Body of pancreas (tissue), 4 donors: ENCODE data around the gene ZBTB1. TPM values are rescaled to one million over a fixed set of nuclear protein-coding genes. Genes with fewer than 3 reads are reported as not detected.

Source experiments
- ATAC-seq: fragments of 150-250 bp; one replicate; pipeline ENCODE4 v1.9.1; 2016
- DNase-seq, 4 donors: peaks; one replicate each; pipeline ENCODE4 v3.0.0-alpha.2; 2019
- H3K27ac ChIP-seq, 4 donors: fragments of 200-600 bp; sonication (generic); 1 replicate in 3 of 4; 2 replicates in 1 of 4; pipeline versions ENCODE4 v1.5.1 to v1.6.1; 2016 to 2019; ENCODE audit warnings: mild to moderate bottlenecking in 1 of 4, mixed read lengths in 1 of 4, moderate library complexity in 1 of 4
- H3K27me3 ChIP-seq, 2 donors: fragments of 200-600 bp; sonication (generic); one replicate each; pipeline ENCODE4 v1.6.0; 2016; ENCODE audit warnings: mild to moderate bottlenecking in 1 of 2
- H3K36me3 ChIP-seq, 2 donors: fragments of 200-600 bp; sonication (generic); replicated peaks in 1 of 2; 2 replicates each; pipeline ENCODE4 v1.5.1; 2016; ENCODE audit warnings: low read depth in 2 of 2; ENCODE audit not compliant: insufficient read depth in 1 of 2
- H3K4me1 ChIP-seq: fragments of 200-600 bp; sonication (generic); one replicate; pipeline ENCODE4 v1.6.0; 2016
- H3K4me3 ChIP-seq, 2 donors: fragments of 200-600 bp; sonication (generic); 1 replicate in 1 of 2; 2 replicates in 1 of 2; pipeline ENCODE4 v1.5.1; 2016 to 2019
- H3K9me3 ChIP-seq, 3 donors: fragments of 200-600 bp; sonication (generic); 1 replicate in 2 of 3; 2 replicates in 1 of 3; pipeline ENCODE4 v1.5.1; 2016
- CTCF ChIP-seq, 7 experiments: fragments of 450-650 bp in 4 of 7; fragments of 200-600 bp in 3 of 7; sonication (generic) in 3 of 7; IDR thresholded peaks; one replicate each; pipeline ENCODE4 v1.5.1; 2016 to 2019; ENCODE audit warnings: antibody characterized with exemption in 7 of 7
- POLR2A ChIP-seq, 3 donors: fragments of 450-650 bp; IDR thresholded peaks; one replicate each; pipeline ENCODE4 v1.6.1; 2016; ENCODE audit warnings: antibody characterized with exemption in 3 of 3, mild to moderate bottlenecking in 2 of 3
- WGBS, 2 donors: methylation state at CpG; one replicate each; pipeline ENCODE4 v1.1.5; 2017; 5-methylcytosine and 5-hydroxymethylcytosine counted together
- intact Hi-C: fragments of 100-400 bp; cut with DNase I; formaldehyde crosslinking; loops from one replicate; pipeline ENCODE4 v1.15.1; 2023
- total RNA-seq, 2 donors: library from RNA; depleted of rRNA; stranded (reverse); fragments of >200 nt; gene quantifications; one replicate each; pipeline ENCODE4 v1.1.0, GENCODE V29; 2016

ZBTB1 gene
- total RNA-seq, 2 donors from 2014 or later, result 28.5 to 43.8 TPM

DNA sequence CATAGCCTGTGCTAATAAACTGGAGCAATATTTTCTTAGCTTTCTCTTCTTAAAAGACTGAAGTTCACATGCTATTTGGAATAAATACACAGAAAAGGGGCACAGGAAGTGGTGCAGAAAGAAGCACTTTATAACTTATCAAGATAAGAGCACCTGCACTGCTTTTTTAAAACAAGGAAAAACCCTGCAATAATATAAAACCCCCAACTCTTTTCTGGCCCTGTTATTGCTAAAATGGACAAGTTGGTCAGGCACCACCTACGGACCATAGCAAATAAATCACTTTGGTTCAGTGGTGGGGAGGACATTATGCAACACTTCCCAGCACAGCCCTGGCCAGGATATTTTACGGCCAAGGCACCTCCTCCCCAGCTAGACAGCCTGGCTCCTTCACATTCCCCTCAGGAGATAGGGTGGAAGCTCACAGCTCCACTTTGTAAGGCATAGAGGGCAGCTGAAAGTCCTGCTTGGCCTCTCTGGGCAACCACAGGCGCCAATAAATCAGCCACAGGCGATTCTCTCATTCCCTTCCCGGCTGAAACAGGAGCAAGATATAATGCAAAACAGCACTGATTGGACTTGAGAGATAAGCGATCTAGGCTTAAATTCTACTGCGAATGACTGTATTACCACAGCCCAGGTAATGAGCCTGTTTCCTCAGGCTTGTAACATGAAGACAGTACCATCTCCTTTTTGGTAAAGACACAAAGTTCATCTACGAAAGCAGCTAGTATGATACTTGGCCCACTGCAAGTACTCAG is 3.0 kb upstream of the ZBTB1 start:
- intact Hi-C loops, result no loop called here

GRCh38 chr14:64502456-64502855 is 2.1 kb upstream of the ZBTB1 start:
- peak overlapping the region in 1 of 2 donors; percentile 36 for H3K4me3 ChIP-seq
- H3K36me3 ChIP-seq, result no peaks in the 10 kb centered on the region
- H3K27ac ChIP-seq, result peak overlapping the region; percentile 99 to 100 (median 100)
- no peaks in the 10 kb centered on the region for H3K27me3 ChIP-seq
- intact Hi-C loops, result no loop called here
- H3K4me1 ChIP-seq, result peaks cover 49% of the 10 kb centered on the region
- ATAC-seq, result no peak
- WGBS, 2 donors, result 37 to 41% methylated on average over 6 of the region's 6 CpGs
- H3K9me3 ChIP-seq, result no peaks in the 10 kb centered on the region
- TF ChIP-seq CTCF (IDR thresholded peaks at IDR 0.05), result no peak
- no peak for TF ChIP-seq POLR2A (IDR thresholded peaks at IDR 0.05)
- DNase-seq, result no peak

More for the DNA sequence above, 3.0 kb upstream of the ZBTB1 start:
- H3K27ac ChIP-seq, result peak overlapping the region; percentile 32 to 100 (median 99)
- TF ChIP-seq CTCF (IDR thresholded peaks at IDR 0.05) (peak in 2 of 7 experiments; percentile 12 to 15), POLR2A (IDR thresholded peaks at IDR 0.05) (peak in 2 of 3 donors; percentile 25 to 35)
- no peaks in the 10 kb centered on the region for H3K27me3 ChIP-seq
- DNase-seq (peak; percentile 46 to 64 (median 56)), ATAC-seq (no peak)
- no peak overlapping the region for H3K4me3 ChIP-seq
- peaks cover 40% of the 10 kb centered on the region for H3K4me1 ChIP-seq
- H3K9me3 ChIP-seq, result no peaks in the 10 kb centered on the region
- WGBS, 2 donors, result 38% methylated on average over 8 of the region's 8 CpGs
- no peaks in the 10 kb centered on the region for H3K36me3 ChIP-seq

GRCh38 chr14:64502887-64503433 is 1.6 kb upstream of the ZBTB1 start:
- ATAC-seq, result no peak
- peak; percentile 35 to 51 (median 42) for DNase-seq
- Histone ChIP-seq H3K27ac (peak overlapping the region; percentile 99 to 100 (median 100)), H3K4me1 (peaks cover 53% of the 10 kb centered on the region), H3K9me3 (no peaks in the 10 kb centered on the region), H3K27me3 (no peaks in the 10 kb centered on the region), H3K36me3 (no peaks in the 10 kb centered on the region), H3K4me3 (peak overlapping the region; percentile 36 to 59)
- TF ChIP-seq POLR2A (IDR thresholded peaks at IDR 0.05) (no peak), CTCF (IDR thresholded peaks at IDR 0.05) (no peak)
- WGBS, 2 donors, result 0 to 1% methylated on average over 18 to 29 of the region's 29 CpGs
- intact Hi-C loops, result no loop called here

GRCh38 chr14:64503434-64504309 is 898 bp upstream of the ZBTB1 start, which contains the start of gene ZBTB25:
ZBTB25 (minus strand) TSS chr14:64503838; CDS start chr14:64490533, 13,305 bp downstream.
- 0 to 1% methylated on average over 6 to 82 of the region's 87 CpGs for WGBS, 2 donors
- TF ChIP-seq POLR2A (IDR thresholded peaks at IDR 0.05) (peak; percentile 90 to 94 (median 92)), CTCF (IDR thresholded peaks at IDR 0.05) (peak in 1 of 7 experiments; percentile 7)
- H3K36me3 ChIP-seq, result no peaks in the 10 kb centered on the region
- peak; percentile 86 to 92 (median 92) for DNase-seq
- H3K4me1 ChIP-seq, result peaks cover 57% of the 10 kb centered on the region
- peak within 1 kb of the TSS; percentile 36 to 59 for H3K4me3 ChIP-seq
- peak within 1 kb of the TSS; percentile 99 to 100 (median 100) for H3K27ac ChIP-seq
- H3K27me3 ChIP-seq, result no peaks in the 10 kb centered on the region
- peak; percentile 80 for ATAC-seq
- no peaks in the 10 kb centered on the region for H3K9me3 ChIP-seq
- intact Hi-C loops, result no loop called here
